Measurements from ENCODE around the gene DLGAP4.

DNA sequence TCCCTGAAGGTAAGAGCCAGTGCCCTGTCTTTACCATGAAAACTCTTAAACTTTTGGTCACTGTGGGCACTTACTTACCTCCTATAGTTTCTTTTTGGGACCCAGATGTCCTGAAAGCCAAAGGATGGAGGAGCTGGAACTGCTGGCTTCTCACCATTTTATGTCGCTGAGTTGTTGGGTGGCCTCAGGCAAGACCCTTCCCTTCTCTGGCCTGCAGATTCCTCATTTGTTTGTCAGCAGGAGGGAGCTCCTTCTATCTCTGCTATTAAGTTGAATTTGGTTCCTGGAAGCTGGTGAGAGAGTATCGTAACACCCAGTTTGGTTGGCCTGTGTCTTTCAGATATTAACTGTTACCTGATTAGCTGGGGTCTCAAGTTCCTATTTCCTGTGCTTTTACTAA is 167.0 kb downstream of the DLGAP4 start:
- TF ChIP-seq RAD21 (IDR thresholded peaks at IDR 0.05; ENCODE audit: low read depth): no peak
- TF ChIP-seq POLR2A (IDR thresholded peaks at IDR 0.05; ENCODE audit: borderline replicate concordance, extremely low read depth, insufficient read depth, insufficient read length): no peak
- no peak for TF ChIP-seq EZH2phosphoT487 (IDR thresholded peaks at IDR 0.05; ENCODE audit: borderline replicate concordance)
- no peak for TF ChIP-seq EZH2 (IDR thresholded peaks at IDR 0.05)
- TF ChIP-seq, protein P1, sequence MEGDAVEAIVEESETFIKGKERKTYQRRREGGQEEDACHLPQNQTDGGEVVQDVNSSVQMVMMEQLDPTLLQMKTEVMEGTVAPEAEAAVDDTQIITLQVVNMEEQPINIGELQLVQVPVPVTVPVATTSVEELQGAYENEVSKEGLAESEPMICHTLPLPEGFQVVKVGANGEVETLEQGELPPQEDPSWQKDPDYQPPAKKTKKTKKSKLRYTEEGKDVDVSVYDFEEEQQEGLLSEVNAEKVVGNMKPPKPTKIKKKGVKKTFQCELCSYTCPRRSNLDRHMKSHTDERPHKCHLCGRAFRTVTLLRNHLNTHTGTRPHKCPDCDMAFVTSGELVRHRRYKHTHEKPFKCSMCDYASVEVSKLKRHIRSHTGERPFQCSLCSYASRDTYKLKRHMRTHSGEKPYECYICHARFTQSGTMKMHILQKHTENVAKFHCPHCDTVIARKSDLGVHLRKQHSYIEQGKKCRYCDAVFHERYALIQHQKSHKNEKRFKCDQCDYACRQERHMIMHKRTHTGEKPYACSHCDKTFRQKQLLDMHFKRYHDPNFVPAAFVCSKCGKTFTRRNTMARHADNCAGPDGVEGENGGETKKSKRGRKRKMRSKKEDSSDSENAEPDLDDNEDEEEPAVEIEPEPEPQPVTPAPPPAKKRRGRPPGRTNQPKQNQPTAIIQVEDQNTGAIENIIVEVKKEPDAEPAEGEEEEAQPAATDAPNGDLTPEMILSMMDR (IDR thresholded peaks at IDR 0.05 in 2 of 3, conservative IDR thresholded peaks at IDR 0.05 in 1 of 3; ENCODE audit: borderline replicate concordance in 1 of 3, insufficient read depth in 1 of 3, low read depth in 2 of 3, low read length in 2 of 3): no peak
- TF ChIP-seq, protein P2, sequence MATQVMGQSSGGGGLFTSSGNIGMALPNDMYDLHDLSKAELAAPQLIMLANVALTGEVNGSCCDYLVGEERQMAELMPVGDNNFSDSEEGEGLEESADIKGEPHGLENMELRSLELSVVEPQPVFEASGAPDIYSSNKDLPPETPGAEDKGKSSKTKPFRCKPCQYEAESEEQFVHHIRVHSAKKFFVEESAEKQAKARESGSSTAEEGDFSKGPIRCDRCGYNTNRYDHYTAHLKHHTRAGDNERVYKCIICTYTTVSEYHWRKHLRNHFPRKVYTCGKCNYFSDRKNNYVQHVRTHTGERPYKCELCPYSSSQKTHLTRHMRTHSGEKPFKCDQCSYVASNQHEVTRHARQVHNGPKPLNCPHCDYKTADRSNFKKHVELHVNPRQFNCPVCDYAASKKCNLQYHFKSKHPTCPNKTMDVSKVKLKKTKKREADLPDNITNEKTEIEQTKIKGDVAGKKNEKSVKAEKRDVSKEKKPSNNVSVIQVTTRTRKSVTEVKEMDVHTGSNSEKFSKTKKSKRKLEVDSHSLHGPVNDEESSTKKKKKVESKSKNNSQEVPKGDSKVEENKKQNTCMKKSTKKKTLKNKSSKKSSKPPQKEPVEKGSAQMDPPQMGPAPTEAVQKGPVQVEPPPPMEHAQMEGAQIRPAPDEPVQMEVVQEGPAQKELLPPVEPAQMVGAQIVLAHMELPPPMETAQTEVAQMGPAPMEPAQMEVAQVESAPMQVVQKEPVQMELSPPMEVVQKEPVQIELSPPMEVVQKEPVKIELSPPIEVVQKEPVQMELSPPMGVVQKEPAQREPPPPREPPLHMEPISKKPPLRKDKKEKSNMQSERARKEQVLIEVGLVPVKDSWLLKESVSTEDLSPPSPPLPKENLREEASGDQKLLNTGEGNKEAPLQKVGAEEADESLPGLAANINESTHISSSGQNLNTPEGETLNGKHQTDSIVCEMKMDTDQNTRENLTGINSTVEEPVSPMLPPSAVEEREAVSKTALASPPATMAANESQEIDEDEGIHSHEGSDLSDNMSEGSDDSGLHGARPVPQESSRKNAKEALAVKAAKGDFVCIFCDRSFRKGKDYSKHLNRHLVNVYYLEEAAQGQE (IDR thresholded peaks at IDR 0.05; ENCODE audit: low read depth): no peak
- no peak for TF ChIP-seq EGR1 (IDR thresholded peaks at IDR 0.05; ENCODE audit: low read depth)
- no peak for TF ChIP-seq ZFX (IDR thresholded peaks at IDR 0.05)
- TF ChIP-seq, protein P3, sequence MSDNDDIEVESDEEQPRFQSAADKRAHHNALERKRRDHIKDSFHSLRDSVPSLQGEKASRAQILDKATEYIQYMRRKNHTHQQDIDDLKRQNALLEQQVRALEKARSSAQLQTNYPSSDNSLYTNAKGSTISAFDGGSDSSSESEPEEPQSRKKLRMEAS (IDR thresholded peaks at IDR 0.05): no peak
- TF ChIP-seq JUND (IDR thresholded peaks at IDR 0.05): no peak
